Middle frontal gyrus (tissue), 1 donor: Measurements from ENCODE around the gene RGL1.

Experiments used
- DNase-seq: peaks from one replicate; pipeline ENCODE4 v3.0.0-alpha.2; 2015; ENCODE audit warnings: low spot score; ENCODE audit errors: extremely low spot score

Gene RGL1

DNA sequence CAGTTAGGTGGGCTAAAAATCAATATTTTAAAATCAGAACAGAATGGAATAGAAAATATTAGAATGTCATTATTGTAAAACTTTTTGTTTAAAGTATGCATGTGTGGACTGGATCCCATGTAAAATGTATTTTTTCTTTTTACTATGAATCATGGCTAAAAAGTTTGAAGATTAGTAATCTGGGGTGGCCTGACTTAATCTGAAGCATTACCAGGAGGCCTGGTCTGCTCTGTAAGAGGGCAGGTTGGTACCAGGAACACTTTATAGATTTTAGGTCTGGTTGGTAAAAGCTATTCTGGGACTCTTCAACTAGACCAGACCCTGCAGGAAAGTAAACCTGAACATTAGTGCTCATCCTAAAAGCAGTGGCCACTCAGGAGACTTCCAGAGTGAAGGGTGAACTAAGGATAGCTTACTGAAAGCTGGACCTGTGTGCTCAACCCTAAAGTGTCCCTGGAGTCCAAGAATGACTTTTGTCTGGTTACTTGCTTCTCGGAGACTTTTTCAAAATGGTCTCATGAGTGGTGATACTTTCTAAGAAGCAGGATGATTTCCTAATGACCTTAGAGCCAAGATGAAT is 16.5 kb downstream of the RGL1 start:
- no peak for DNase-seq

DNA sequence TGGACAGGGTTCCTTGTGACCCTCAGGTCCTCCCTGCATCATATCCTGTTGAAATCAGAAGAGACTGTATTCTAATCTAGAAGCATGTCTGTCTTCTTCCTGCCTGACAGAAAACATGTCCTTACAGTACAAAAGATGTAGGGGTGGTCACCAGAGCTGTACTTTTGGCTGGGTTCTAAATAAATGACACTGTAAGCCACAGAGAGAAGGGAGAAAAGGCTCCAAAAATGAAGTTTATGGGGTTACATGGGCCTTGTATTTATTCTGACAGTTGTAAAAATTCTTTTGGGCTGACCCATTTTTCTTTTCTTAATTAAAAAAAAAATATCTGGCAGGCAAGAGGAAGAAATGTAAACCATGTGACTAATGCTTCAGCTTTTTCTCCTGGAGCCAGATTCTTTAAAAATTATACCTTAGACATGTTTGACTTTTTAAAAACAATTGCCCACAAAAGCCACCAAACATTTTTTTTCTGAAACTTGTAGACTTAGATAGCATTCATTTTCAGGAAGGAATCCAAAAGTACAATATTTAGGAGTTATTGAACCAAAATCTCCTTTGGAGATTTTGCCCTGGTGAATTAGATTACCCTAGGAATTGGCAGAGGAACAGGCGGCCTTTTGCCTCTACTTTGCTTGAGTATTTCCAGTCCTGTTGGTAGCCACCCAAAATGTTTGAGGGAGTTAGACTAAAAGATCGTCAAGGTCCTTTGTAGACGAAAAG is 17.1 kb downstream of the RGL1 start:
- DNase-seq, result no peak

DNA sequence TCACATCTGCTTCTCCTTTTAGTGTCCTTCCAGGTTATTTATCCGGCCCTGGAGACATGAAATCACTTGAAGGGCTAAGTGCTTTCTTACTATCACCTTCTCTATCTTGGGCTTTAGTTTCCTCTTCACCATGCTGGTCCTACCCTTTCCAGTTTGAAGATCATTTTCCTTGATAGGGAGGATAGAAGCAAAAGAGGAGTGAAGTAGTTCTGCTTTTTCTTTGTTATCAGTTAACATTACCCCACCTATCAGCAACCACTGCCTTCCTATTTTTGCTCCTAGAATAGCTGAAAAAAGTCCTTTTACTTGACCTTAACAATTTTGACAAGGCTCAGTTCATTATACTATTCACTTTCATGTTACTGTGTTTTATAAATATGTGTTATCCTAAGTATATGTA is 19.4 kb downstream of the RGL1 start:
- DNase-seq, result no peak

DNA sequence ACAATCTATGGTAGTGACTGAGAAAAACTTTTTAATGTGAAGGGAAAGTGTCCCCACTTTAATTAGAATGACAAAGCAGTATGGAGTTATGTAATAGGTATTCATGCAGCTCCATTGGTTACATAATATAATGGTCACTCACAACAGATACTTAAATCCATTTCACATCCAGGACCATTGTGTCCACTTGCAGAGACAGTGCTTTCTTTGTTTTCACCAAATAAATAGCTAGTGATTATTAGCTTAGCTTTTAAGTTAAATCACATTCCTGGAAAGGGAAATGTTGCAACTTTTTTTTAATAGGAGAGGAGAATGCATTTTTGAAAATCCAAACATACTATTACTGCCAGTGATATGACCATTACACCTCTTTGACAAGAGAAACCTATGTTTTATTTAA is 22.9 kb downstream of the RGL1 start:
- no peak for DNase-seq

DNA sequence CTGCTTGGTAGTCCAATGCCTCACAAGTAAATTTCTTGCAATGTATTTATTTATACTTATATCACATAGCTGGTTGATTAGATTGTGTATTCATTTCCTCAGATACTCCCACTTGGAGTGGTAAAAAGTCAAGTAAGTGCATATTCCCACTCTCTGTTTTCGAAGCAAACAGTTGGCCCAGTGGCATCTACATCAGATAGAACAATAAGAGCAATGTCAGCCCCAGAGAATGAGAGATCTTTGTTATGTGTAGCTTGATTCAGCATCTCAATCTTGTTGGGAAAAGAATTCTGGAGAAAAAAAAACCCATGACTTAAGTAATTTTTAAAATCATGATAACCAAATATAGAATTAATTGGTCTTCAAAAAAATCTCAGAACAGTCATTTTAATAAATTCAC is 25.5 kb downstream of the RGL1 start:
- no peak for DNase-seq

DNA sequence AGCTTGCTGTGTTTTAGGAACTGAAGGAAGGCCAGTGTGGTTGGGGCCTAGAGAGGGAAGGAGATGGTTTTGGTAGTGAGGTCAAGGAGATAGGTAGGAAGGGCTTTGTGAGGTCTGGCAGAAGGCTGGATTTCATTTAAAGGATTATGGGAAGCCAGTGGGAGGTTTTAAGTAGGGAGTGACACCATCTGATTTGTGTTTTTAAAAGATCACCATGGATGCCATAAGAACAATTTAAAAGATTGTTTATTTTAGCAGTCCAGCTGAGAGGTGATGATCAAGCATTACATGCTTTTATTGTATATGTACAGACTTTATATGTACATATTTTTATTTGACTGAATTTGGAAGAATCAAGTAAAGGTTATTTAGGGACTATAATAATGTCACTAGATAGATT is 26.4 kb downstream of the RGL1 start:
- DNase-seq, result no peak

DNA sequence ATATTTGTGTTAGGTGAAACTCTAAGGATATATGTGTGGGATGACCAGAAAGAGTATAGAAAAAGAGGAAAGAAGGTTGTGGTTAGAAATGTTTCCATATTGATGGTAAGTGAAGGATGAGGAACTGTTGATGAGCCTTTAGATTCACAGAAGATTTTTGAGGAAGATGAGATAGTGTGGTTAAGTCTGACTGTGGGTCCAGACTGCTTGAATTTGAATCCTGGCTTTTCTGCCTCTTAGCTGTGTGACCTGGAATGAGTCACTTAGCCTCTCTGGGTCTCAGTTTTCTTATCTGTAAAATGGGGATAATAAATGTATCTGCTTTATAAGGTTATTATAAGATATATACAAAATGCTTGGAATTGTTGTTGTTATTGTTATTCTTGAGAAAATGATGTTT is 27.5 kb downstream of the RGL1 start:
- no peak for DNase-seq

DNA sequence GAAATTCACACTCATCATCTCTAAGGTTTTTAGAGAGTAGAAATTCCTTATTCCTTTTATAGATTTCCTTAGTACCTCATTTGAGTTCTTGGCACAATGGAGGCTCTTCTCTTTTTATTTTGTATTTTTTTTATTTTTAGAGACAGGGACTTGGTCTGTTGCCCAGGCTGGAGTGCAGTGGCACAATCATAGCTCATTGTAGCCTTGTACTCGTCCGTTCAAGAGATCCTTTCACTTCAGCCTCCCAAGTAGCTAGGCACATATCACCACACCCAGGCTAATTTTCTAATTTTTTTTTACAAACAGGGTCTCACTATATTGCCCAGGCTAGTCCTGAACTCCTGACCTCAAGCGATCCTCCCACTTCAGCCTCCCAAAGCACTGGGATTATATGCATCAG is 29.6 kb downstream of the RGL1 start:
- no peak for DNase-seq

DNA sequence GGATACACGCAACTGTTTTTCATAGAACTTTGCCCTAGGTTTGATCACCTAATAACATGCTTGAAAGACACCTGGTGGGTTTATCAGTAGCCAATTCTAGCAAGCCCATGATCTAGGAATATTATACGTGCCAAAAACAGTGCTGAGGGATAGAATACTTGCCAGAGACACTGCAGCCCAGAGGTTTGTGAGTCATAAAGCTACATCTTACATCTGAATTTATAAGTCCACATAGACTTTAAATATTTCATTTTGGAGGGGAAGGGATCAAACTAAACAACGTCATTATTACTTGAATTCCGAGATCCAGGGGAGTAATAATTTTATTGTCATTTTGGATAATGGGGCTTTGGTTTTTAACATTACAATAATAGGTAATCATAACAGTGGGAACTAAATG is 31.7 kb downstream of the RGL1 start:
- DNase-seq, result no peak

DNA sequence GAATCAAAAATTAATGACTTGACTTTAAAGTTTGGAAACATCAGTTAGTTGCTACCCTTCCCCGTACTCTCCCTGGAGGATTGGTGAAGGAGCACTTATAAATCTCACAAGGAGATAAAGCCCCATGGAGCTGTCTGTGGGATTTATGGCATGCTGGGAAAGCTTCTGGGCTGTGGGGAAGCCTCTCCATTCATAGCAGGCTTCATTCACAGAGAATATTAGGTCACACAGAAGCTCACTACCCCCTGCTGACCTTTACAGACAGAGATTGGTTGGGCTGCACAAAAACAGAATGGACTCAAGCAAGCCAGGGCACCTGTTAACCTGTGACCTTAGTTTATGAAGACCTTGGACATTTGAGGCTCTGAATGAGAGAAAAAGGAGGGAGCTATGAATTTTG is 32.1 kb downstream of the RGL1 start:
- no peak for DNase-seq

DNA sequence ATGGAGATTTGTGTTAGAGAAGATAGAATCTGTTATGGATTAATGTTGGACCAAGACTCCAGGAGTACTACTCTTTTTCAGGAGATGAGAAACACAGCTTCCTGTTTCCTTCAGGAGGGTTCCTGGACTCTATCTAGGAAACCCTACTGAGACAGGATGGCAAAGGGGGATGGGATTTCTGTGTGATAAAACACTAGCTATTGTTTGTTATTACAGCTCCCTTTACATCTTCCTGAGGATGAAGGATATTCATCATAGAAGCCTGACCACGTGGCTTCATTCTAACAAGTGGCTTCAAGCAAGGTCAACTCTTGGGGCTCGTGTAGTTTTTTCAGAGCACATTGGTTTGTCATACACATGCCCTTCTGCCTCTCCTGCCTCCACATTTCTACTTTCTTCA is 33.3 kb downstream of the RGL1 start:
- no peak for DNase-seq

DNA sequence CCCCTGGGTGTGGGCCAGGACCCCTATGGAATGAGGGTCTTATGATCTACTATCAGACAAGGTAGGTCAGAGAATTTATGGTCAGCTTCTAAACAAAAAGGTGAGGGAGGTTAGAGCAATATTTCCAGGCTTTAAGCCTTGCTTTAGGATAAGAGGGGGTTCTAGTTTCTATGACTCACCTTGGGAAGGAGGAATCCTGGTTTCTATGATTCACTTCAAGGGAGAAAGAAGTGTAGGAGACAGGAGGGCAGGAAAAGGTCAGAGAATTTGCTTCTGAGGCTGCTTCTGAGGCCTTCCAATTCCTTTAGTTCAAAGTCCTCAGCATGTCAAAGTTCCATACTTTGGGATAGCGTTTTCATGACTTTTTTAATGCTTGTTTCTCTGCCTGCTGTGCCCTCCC is 35.2 kb downstream of the RGL1 start:
- DNase-seq, result no peak

DNA sequence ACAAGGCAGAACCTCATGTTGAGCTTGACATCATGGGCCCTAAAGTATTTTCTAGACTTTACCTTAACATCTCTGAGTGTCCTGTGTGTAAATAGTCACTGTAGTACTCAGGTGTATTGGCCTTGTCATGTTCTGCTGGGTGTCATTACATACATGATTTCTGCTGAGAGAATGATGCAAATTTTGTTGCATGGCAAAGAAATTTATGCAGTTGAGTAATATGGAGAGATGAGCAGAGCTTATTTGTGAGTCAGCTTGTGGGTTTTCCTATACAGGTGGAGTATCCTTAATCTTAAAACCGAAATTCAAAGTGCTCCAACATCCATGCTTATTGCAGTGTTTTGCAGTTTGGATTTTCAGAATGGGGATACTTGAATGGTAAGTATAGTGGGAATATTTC is 36.6 kb downstream of the RGL1 start:
- no peak for DNase-seq

DNA sequence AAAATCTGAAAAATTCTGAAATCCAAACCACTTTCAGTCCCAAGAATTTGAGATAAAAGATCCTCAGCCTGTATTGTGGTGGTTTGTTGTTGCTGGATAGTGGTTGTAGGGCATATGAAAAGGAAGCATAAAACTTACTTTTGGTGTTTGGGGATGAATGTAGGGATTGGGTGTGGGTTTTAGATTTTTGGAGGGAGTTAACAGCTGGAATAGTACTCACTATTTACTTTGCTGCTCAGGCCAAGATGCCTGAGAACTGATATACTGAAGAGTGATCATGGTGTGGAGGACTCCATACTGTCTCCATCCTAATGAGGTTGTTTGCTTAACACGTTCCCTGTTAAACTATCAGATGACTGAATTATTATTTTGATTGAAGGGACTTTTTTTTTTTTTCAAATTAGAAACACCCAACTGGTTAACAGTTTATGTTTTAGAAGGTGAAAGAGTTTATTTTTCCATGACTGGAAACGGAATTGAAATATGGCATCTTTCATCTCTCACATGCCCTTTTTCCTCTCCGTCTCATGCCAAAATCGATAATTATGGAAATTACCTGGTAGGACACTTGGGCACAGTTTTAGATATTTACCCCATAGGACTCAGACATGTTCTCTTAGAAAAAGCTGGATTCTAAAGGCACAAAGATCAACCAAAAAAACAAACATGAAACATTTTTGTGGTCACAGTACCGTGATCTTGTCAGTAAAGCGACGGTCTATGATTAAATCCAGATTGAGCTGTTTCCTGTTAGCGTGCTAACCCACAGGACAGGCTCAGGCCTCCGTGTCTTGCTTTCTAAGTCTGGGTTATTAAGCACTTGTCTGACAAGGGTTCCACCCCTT is 37.3 kb downstream of the RGL1 start:
- DNase-seq, result no peak

DNA sequence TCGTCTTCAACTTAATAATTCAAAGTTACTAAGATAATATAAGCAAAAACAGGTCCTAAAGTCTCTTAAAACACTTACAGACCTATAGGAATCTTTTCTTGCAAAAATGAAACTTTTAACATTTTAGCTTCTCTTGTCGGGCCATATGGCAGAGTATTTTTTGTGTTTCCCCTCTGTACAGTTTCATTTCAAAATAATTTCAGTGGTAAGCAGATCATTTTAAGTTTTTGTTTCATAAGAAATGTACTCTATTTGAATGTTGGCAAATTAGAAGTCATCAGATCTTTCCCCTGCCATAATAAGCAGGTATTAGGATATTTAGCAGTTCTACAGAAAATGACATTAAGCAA is 37.9 kb downstream of the RGL1 start:
- no peak for DNase-seq

DNA sequence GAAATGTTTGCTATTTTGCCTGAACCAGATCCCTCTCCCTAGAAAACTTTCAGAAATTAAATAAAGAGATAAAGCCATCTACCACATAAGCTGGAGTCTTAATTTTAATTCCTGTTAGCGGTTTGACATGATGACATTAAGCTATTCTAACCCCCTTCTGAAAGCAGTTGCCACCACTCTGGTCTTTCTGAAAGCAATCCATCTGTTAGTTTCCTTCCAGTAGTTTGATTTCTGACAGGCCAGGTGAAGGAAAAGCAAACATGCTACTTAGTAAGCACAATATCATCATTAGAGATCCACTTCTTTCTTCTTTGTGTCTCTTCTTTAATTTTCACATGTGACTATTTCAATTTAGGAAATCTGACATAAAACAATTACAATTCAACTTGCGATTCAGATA is 39.9 kb downstream of the RGL1 start:
- no peak for DNase-seq

DNA sequence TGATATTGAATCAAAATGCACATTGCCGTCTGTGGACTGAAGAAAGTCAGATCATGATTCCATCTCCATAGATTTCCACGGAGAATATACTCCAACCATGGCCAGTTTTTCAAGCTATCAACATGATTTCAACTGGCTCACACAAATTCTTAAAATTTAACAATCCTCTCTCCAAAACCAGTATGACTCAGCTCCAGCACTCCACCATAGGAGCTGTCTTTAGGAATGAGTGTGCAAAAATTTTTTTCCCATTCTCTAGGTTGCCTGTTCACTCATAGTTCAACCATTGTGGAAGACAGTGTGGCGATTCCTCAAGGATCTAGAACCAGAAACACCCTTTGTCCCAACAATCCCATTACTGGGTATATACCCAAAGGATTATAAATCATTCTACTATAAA is 40.8 kb downstream of the RGL1 start:
- DNase-seq, result no peak

DNA sequence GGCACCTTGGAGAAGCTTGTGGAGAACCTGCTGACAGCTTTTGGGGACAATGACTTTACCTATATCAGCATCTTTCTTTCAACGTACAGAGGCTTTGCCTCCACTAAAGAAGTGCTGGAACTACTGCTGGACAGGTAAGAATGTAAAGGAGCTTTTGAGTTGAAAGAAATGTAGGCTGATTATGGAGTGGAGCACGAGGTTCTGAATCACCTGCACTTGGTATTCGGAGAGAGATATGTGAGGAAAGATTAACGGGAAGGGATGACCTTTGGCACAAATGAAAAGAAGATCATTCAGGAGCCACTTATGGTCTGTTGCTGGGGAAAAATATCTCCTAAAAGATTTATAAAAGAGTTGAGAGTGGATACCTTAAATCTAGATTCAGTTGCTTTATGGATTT is 42.7 kb downstream of the RGL1 start:
- no peak for DNase-seq

DNA sequence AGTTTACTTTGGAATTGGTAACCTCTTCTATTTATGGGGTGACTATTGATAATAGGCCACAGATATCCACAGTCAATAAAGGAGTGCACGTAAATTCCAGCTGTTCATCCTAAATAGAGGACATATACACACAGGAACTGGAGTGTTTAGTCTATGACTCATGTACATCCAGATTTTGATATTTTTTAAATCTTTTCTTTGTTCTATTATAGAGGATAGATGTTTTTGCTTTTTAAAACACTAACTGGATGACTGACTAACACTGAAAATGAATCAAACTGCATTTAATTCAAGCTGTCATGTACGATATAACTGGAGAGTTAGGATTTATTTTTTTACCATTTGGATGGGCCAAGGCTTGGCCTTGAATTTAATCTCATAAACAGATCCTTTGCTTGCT is 45.9 kb downstream of the RGL1 start:
- DNase-seq, result no peak

DNA sequence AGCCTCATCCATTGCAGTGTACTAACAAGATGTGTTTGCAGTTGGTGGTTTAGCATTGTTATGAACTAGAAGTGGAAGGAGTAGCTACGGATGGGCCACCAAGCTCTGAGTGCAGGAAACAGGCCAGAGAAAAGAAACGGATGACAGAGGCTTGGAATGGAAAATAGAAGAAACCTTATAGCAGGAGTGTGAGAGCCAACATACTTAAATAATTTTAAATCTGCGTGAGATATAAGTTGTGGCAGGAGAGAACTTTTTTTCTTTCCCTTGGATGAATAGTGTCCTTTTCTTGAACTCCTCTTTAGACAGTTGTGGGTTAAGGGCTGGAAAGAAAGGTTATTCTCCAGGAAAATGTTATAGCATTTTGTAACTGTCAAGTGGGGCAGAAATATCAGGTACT is 54.2 kb downstream of the RGL1 start:
- DNase-seq, result no peak

DNA sequence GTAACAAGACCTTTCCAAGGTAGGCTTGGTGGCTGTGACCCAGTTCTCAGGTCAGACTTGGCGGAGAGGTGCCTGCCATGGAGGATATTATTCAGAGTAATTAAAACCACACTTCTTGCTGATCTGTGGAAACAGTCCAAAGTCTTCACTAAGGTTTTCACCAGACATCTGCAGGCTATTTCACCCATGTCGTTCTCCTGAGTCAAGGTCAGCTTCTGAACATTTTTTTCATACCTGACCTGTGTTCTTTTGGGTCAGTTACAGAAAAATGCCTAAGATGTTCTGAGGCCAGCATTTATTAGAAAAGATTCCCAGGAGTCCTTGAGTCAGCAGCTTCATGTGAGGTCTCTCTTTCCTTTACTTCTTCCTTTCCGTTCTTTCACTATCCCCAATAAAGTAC is 54.9 kb downstream of the RGL1 start:
- no peak for DNase-seq

DNA sequence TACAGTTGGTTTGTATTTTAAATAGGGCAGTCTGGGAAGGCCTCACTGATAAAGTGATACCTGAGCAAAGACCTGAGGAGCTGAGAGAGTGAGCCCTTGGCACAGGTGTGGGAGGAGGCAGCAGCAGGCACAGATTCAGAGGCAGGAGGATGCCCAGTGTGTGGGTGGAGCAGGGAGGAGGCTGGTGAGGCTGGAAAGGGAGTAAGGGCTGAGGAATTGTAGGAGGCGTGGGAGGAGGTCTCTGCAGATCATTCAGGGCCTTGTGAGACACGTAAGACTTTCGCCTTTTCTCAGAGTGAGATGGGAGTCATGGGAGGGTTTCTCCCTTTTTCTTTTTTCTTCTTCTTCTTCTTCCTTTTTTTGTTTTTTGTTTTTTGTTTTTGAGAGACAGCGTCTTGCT is 58.0 kb downstream of the RGL1 start:
- DNase-seq, result no peak

DNA sequence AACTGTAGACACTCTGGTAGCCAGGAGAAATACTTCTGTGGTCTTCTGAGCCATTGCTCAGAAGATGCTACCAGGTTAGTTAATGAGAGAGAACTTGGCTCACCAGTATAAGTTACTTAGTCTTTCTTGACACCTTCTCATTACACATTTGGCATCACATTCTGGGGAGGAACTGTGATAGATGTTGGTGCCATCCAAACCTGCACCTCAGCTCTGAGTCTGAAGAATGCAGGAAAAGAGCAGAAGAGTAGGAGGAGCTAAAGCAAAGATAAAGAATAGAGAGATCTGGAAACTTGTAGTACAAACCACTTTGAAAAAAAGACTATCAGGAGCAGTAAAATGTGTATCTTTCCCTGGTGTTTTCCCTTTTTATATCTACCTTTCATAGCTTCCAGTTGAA is 58.9 kb downstream of the RGL1 start:
- DNase-seq, result no peak
